Mucosa of descending colon (tissue), 3 donors: Measurements from ENCODE around the gene FOXL2NB. TPM values are rescaled to one million over a fixed set of nuclear protein-coding genes. Genes with fewer than 3 reads are reported as not detected.

Source experiments
- ATAC-seq: fragments of 200-7000 bp; cut with Tn5 transposase; one replicate; pipeline ENCODE4 v1.9.1; 2020; ENCODE audit warnings: mild to moderate bottlenecking, moderate library complexity
- DNase-seq, 3 donors: peaks; one replicate each; pipeline ENCODE4 v3.0.0-alpha.2; 2020
- H3K36me3 ChIP-seq: fragments of 200-600 bp; one replicate; pipeline ENCODE4 v1.8.0; 2021; ENCODE audit warnings: low read depth, mild to moderate bottlenecking
- H3K4me1 ChIP-seq: fragments of 200-600 bp; one replicate; pipeline ENCODE4 v1.8.0; 2021; ENCODE audit warnings: low read depth, mild to moderate bottlenecking
- H3K4me3 ChIP-seq: fragments of 200-600 bp; one replicate; pipeline ENCODE4 v1.8.0; 2021; ENCODE audit warnings: mild to moderate bottlenecking
- H3K9me3 ChIP-seq: fragments of 200-600 bp; one replicate; pipeline ENCODE4 v1.8.0; 2021; ENCODE audit warnings: mild to moderate bottlenecking
- intact Hi-C, 2 donors: fragments of 100-400 bp; cut with DNase I in 1 of 2; cut with micrococcal nuclease in 1 of 2; formaldehyde crosslinking; loops; one replicate each; pipeline versions ENCODE4 v1.11.0 to v1.11.1; 2022; cut with DNase I, micrococcal nuclease
- total RNA-seq, 3 donors: library from RNA; stranded (reverse); fragmentation: NEBNext Ultra II Directional in 2 of 3; extraction: Animal tissue kit (Norgen Biotek cat#: 25700) in 2 of 3; gene quantifications; one replicate each; pipeline versions ENCODE4 v1.2.1 to v1.2.4, GENCODE V29; 2021 to 2023
- TF ChIP-seq, protein P1 (sequence below): fragments of 200-600 bp; IDR thresholded peaks from one replicate; pipeline ENCODE4 v1.8.0; 2022; ENCODE audit warnings: antibody characterized with exemption, mild to moderate bottlenecking
- donor health status: DM: no; HTN: no; CAD: no; lungs with moderate emphysema.
- donor health status: DM: no; HTN: no; CAD: no.
- donor health status: DM: no; HTN: yes; CAD: no.

FOXL2NB gene
- total RNA-seq, 3 donors from 2014 or later: 0.17 TPM; not detected in 2

DNA sequence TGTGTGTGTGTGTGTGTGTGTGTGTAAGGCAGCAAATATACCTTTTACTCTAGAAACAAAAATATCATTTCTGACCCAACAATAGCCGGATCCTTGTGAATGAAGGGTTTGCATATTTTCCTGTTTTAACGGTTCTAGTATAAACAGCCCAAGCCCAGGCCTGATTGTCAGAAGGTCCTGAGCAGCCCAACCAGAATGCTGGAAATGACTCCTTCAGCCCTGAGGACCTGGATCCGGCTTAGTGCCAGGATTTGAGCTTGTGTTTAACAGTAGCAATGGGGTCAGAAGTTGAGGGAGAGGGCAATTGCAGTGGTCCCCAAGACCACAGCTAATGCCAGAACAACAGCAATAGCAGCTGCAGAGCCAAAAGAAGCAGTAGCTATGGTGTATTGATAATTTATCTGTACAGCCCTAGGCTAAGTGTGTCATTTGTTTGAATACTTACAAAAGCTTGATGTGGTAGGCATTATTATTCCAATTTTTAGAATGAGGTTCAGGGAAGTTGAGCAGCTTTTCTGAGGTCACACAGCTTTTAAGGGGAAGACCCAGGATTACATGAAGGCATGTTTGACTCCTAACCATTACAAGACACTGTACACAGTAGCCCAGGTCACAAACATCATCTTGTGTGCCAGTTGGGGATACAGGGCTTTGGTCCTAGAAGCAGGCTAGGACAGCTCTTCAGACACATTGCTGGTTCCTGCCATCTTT is 12.9 kb upstream of the FOXL2NB start:
- no peak for ATAC-seq
- H3K9me3 ChIP-seq: no peaks in the 10 kb centered on the region
- no peak for DNase-seq
- H3K36me3 ChIP-seq: no peaks in the 10 kb centered on the region
- H3K4me3 ChIP-seq: no peak overlapping the region
- H3K4me1 ChIP-seq: peaks cover 25% of the 10 kb centered on the region
- TF ChIP-seq, protein P1, sequence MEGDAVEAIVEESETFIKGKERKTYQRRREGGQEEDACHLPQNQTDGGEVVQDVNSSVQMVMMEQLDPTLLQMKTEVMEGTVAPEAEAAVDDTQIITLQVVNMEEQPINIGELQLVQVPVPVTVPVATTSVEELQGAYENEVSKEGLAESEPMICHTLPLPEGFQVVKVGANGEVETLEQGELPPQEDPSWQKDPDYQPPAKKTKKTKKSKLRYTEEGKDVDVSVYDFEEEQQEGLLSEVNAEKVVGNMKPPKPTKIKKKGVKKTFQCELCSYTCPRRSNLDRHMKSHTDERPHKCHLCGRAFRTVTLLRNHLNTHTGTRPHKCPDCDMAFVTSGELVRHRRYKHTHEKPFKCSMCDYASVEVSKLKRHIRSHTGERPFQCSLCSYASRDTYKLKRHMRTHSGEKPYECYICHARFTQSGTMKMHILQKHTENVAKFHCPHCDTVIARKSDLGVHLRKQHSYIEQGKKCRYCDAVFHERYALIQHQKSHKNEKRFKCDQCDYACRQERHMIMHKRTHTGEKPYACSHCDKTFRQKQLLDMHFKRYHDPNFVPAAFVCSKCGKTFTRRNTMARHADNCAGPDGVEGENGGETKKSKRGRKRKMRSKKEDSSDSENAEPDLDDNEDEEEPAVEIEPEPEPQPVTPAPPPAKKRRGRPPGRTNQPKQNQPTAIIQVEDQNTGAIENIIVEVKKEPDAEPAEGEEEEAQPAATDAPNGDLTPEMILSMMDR: no peak
- intact Hi-C loops: loop anchor here in 1 of 2 donors (10.0 kb wide), 1 partner anchor 391 kb away; no protein-coding TSS in a partner anchor

DNA sequence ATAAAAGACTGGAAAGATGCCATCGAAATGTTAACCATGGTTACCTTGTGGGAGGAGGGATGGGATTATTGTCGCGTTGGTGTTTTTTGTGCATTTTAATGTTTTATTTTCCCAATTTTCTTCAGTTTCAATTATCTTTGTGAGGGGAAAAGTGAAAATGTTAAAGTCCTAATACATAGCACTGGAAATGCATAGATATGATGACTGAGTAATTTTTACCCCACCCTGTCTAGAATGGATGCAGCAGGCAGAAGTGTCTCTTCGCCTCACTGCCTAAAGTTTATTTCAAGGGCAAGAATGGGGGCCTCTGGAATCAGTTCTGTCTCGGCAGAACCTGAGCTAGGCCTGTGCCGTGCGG is 11.5 kb upstream of the FOXL2NB start:
- Histone ChIP-seq H3K36me3 (no peaks in the 10 kb centered on the region), H3K9me3 (no peaks in the 10 kb centered on the region), H3K4me3 (no peak overlapping the region), H3K4me1 (peaks cover 30% of the 10 kb centered on the region)
- DNase-seq (no peak), ATAC-seq (no peak)
- TF ChIP-seq, protein P1: no peak
- intact Hi-C loops: loop anchor here in 1 of 2 donors (10.0 kb wide), 1 partner anchor 389 kb away; no protein-coding TSS in a partner anchor

DNA sequence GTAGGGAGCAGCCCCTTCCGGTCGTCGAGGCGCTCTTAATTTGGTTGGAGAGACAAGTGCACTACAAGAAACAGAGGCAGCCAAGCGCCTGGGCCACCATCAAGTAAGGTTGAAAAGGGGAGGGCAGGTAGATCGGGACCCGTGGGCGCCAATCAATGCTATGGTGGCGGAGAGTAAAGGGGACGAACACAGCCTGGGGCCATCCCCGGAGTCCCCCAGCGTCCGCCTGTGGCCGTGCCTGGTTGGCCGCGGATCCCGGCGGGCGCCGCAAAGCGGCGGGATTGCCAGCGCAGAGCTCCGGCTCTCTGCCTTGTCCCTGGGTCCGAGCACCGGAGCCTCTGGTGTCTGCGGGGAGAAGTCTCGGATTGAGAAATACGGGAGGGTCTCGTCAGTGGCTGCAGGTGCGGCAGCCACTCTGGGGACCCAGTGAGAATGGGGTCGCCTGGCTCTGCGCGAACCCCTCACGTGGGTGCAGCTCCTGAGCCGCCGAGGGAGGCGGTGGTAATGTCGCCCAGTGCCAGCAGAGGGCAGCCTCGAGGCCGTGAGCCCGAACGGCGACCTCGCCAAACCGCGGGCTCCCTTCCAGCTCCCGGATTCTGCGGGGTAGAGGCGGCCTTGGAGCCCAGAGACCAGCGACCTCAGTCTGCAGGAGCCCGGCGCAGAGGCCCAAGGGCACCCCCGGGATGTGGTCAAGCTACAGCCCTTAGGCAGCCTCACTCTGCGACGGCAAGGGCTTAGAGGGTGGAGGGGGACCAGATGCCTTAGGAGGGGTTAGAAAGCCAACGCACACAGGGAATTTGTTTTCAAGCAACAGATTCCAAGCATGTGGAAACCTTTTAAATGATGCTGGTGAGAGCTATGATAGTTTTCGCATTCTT is 10.9 kb upstream of the FOXL2NB start:
- peaks cover 30% of the 10 kb centered on the region for H3K4me1 ChIP-seq
- DNase-seq: peak; percentile 73 to 84 (median 81)
- H3K9me3 ChIP-seq: no peaks in the 10 kb centered on the region
- H3K36me3 ChIP-seq: no peaks in the 10 kb centered on the region
- TF ChIP-seq, protein P1: peak; percentile 87
- H3K4me3 ChIP-seq: no peak overlapping the region
- intact Hi-C loops: loop anchor here in 1 of 2 donors (10.0 kb wide), 1 partner anchor 389 kb away; no protein-coding TSS in a partner anchor
- ATAC-seq: peak; percentile 92

GRCh38 chr3:138936741-138937689 is 10.0 kb upstream of the FOXL2NB start:
- H3K9me3 ChIP-seq: no peaks in the 10 kb centered on the region
- TF ChIP-seq, protein P1: no peak
- no peak overlapping the region for H3K4me3 ChIP-seq
- intact Hi-C loops: loop anchor here in 1 of 2 donors (10.0 kb wide), 1 partner anchor 388 kb away; no protein-coding TSS in a partner anchor
- peaks cover 30% of the 10 kb centered on the region for H3K4me1 ChIP-seq
- H3K36me3 ChIP-seq: no peaks in the 10 kb centered on the region
- ATAC-seq: no peak
- DNase-seq: no peak

GRCh38 chr3:138937690-138938055 is 9.3 kb upstream of the FOXL2NB start:
- intact Hi-C loops: loop anchor here in 1 of 2 donors (10.0 kb wide), 1 partner anchor 387 kb away; no protein-coding TSS in a partner anchor
- DNase-seq: no peak
- no peak overlapping the region for H3K4me3 ChIP-seq
- no peaks in the 10 kb centered on the region for H3K9me3 ChIP-seq
- TF ChIP-seq, protein P1: no peak
- peaks cover 30% of the 10 kb centered on the region for H3K4me1 ChIP-seq
- ATAC-seq: no peak
- no peaks in the 10 kb centered on the region for H3K36me3 ChIP-seq
